RWPE2 (cell line): Measurements from ENCODE around the gene TTF2.

ENCODE experiments used
- ATAC-seq: fragments of 200-7000 bp; cut with Tn5 transposase; 3 replicates; pipeline ENCODE4 v1.9.1; 2021; ENCODE audit warnings: low read depth
- DNase-seq: peaks from one replicate; pipeline ENCODE4 v3.0.0-alpha.2; 2020; ENCODE audit warnings: low spot score
- H3K27ac ChIP-seq: fragments of 450-650 bp; 2 replicates; pipeline ENCODE4 v1.5.1; 2017; ENCODE audit warnings: mild to moderate bottlenecking; ENCODE audit not compliant: poor library complexity, severe bottlenecking
- H3K27me3 ChIP-seq: fragments of 250-450 bp; sonication (Bioruptor Pico); 2 replicates; pipeline ENCODE4 v1.5.1; 2021; ENCODE audit warnings: mild to moderate bottlenecking, moderate library complexity; ENCODE audit not compliant: insufficient read depth, poor library complexity, severe bottlenecking
- H3K36me3 ChIP-seq: fragments of 250-450 bp; sonication (Bioruptor Pico); 2 replicates; pipeline ENCODE4 v1.5.1; 2020; ENCODE audit warnings: low read depth, mild to moderate bottlenecking, moderate library complexity
- H3K4me1 ChIP-seq: fragments of 250-450 bp; sonication (Bioruptor Pico); 2 replicates; pipeline ENCODE4 v1.5.1; 2021; ENCODE audit warnings: mild to moderate bottlenecking, moderate library complexity; ENCODE audit not compliant: insufficient read depth, poor library complexity, severe bottlenecking
- H3K4me3 ChIP-seq: fragments of 250-450 bp; sonication (Bioruptor Pico); 2 replicates; pipeline ENCODE4 v1.5.1; 2021; ENCODE audit warnings: mild to moderate bottlenecking, moderate library complexity; ENCODE audit not compliant: severe bottlenecking
- H3K9me3 ChIP-seq: fragments of 250-450 bp; sonication (Bioruptor Pico); 2 replicates; pipeline ENCODE4 v1.5.1; 2021; ENCODE audit warnings: mild to moderate bottlenecking, moderate library complexity; ENCODE audit not compliant: severe bottlenecking
- TF ChIP-seq, protein P1 (sequence below): fragments of 450-650 bp; IDR thresholded peaks from one replicate; pipeline ENCODE4 v1.5.1; 2017; ENCODE audit warnings: mild to moderate bottlenecking, moderate library complexity; ENCODE audit not compliant: poor library complexity, severe bottlenecking

TTF2 gene

DNA sequence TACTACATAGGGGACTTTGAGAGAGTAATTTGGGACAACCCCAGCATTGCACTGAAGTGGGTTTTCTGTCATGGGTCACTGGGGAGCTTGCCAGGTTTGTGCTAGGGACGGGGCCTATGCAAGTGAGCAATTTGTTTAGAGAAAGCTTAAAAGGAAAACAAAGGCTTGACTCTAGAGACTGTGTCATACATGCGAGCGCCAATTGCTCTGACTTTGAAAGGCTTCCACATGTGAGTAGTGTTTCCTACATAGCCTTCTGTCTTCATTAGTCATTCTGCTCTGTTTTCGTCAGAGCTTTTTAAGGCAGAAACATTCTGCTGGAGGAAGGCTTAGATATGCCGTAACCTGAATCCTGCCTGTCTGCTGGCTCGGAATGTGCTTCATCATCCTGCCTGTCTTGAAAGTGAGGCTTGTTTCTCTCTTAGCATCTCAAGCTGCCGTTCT, 33.0 kb downstream of the TTF2 start:
- no peaks in the 10 kb centered on the region for H3K9me3 ChIP-seq
- TF ChIP-seq, protein P1, sequence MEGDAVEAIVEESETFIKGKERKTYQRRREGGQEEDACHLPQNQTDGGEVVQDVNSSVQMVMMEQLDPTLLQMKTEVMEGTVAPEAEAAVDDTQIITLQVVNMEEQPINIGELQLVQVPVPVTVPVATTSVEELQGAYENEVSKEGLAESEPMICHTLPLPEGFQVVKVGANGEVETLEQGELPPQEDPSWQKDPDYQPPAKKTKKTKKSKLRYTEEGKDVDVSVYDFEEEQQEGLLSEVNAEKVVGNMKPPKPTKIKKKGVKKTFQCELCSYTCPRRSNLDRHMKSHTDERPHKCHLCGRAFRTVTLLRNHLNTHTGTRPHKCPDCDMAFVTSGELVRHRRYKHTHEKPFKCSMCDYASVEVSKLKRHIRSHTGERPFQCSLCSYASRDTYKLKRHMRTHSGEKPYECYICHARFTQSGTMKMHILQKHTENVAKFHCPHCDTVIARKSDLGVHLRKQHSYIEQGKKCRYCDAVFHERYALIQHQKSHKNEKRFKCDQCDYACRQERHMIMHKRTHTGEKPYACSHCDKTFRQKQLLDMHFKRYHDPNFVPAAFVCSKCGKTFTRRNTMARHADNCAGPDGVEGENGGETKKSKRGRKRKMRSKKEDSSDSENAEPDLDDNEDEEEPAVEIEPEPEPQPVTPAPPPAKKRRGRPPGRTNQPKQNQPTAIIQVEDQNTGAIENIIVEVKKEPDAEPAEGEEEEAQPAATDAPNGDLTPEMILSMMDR = no peak
- peaks cover 23% of the 10 kb centered on the region for H3K4me1 ChIP-seq
- H3K4me3 ChIP-seq = no peak overlapping the region
- ATAC-seq (peak; percentile 97), DNase-seq (peak; percentile 72)
- peaks cover 72% of the 10 kb centered on the region for H3K36me3 ChIP-seq
- H3K27ac ChIP-seq = peak overlapping the region; percentile 83
- no peaks in the 10 kb centered on the region for H3K27me3 ChIP-seq

DNA sequence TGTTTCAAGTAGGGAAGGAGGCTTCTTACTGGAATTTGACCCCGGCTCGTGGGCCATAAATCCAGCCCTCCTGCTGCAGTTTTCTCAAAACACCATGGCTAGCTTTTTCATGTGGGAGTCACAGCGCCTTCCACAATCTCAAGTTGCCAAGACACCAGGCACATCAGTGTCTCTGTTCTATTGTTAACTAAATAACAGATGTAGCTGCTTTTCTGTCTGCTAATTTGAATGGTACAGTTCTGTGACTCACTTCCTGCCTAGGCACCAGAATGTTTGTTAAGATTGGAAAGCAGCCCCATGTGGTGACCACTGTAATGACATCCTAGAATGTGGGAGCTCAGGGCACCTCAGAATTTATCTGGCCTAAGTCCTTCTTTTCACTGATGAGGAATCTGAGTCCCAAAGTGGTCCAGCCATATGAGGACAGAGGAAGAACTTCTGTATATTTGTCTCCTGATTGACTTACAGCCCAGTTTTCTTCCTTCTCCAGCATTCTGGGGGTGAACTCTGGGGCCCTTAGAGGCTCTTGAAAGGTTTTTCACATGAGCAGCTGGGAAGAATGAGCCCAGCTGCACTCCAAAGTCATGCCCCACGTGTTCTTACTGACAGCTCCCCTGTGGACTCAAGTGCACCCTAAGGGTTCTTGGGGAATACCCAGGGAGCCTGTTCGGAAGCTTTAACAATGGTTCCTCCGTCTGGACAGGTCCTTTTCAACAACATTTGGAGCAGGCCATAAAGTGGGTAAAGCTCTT, 33.9 kb downstream of the TTF2 start:
- ATAC-seq = peak; percentile 49
- H3K4me1 ChIP-seq = peaks cover 23% of the 10 kb centered on the region
- H3K27ac ChIP-seq = peak overlapping the region; percentile 83
- H3K9me3 ChIP-seq = no peaks in the 10 kb centered on the region
- H3K36me3 ChIP-seq = peaks cover 76% of the 10 kb centered on the region
- TF ChIP-seq, protein P1 = peak; percentile 52
- no peak overlapping the region for H3K4me3 ChIP-seq
- no peaks in the 10 kb centered on the region for H3K27me3 ChIP-seq
- no peak for DNase-seq

DNA sequence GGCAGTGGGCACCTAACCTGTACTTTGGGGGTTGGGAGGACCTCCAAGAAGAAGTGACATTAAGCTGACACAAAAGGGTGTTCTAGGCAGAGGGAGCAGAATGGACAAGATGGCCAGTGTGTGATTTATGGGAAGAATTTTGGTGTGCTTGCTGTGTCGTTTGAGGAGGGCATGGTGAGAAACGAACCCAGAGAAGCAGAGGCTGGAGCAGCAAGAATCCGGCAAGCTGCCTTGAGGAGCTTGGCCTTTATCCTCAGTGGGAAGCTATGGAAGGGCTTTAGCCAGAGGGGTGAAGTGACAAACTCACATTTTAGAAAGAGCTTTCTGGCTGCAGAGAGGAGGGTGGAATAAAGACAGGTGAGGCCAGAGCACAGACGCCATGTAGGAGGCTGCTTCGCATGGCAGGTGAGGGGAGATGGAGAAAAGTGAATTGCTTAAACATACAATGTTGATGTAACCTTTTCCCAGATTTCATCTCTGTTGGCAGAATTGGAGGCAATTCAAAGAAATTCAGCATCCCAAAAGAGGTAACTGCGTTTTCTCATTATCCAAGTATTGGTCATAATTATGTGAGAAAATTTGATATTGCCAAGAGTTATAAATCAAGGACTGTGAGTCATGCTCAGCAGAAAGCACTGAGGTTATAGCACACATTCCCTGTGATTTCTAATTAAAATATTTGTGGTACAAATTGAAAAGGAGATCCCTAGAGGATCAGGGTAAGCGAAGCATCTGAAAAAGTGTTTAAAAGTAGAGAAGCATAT, 34.9 kb downstream of the TTF2 start:
- DNase-seq (no peak), ATAC-seq (no peak)
- Histone ChIP-seq H3K27ac (peak overlapping the region; percentile 83), H3K9me3 (no peaks in the 10 kb centered on the region), H3K4me1 (peaks cover 23% of the 10 kb centered on the region), H3K36me3 (peaks cover 81% of the 10 kb centered on the region), H3K27me3 (no peaks in the 10 kb centered on the region), H3K4me3 (no peak overlapping the region)
- TF ChIP-seq, protein P1 = no peak

DNA sequence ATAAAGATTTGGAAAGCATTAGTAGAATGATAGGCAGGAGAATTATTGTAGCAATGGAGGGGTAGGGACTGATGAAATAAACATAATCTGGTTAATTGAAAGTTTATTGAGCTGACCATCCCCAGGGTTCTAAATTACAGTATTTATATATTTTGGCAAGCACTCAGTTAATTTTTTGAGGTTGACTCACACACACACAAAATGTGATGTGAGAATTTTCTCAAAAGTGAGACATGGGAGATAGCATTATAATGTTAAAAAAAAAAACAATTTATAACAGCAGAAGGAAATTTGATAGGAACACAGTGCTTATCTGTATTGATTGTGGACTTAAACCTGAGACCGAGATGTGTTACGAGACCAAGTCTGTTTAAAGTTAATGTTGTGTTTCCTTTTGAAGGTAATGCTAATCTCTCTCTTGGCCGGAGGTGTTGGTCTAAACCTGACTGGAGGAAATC, 36.9 kb downstream of the TTF2 start:
- Histone ChIP-seq H3K27ac (peak overlapping the region; percentile 7), H3K9me3 (no peaks in the 10 kb centered on the region), H3K4me1 (peaks cover 23% of the 10 kb centered on the region), H3K36me3 (peaks cover 82% of the 10 kb centered on the region), H3K4me3 (no peak overlapping the region), H3K27me3 (no peaks in the 10 kb centered on the region)
- DNase-seq = no peak
- TF ChIP-seq, protein P1 = no peak
- ATAC-seq = no peak
